ENCODE measurements around the gene HOOK2.

The HOOK2 gene

GRCh38 chr19:12793290-12794195, 18.2 kb upstream of the HOOK2 start:
- peak overlapping the region; percentile 45 to 72 for H2BK12ac ChIP-seq (ENCODE audit: low read length in 2 of 2)
- no peaks in the 10 kb centered on the region for H3K27me3 ChIP-seq (ENCODE audit: control insufficient read depth in 1 of 2, insufficient read depth in 1 of 2, low read length in 2 of 2)
- H4K8ac ChIP-seq (ENCODE audit: low read length) = peak overlapping the region; percentile 67
- peak overlapping the region; percentile 97 for H2BK120ac ChIP-seq (ENCODE audit: low read depth, low read length)
- peak overlapping the region; percentile 83 for H3K27ac ChIP-seq (ENCODE audit: low read length, poor library complexity, severe bottlenecking)
- under 1% methylated on average over 68 of the region's 81 CpGs for WGBS
- peaks cover 35% of the 10 kb centered on the region for H3K4me1 ChIP-seq (ENCODE audit: control insufficient read depth, insufficient read depth, low read depth, low read length)
- H4K91ac ChIP-seq (ENCODE audit: low read length) = peak overlapping the region; percentile 96
- H3K4me3 ChIP-seq (ENCODE audit: insufficient read depth in 1 of 2, low read depth in 1 of 2, low read length in 2 of 2) = peak overlapping the region; percentile 67 to 99
- peak overlapping the region; percentile 99 for H3K9ac ChIP-seq (ENCODE audit: low read length)
- no peak overlapping the region for H2AK5ac ChIP-seq (ENCODE audit: low read length, severe bottlenecking)
- no peaks in the 10 kb centered on the region for H3K79me1 ChIP-seq (replicated peaks; ENCODE audit: low read length, poor library complexity, severe bottlenecking)
- H3K18ac ChIP-seq (ENCODE audit: low read depth in 1 of 2, low read length in 2 of 2) = peak overlapping the region; percentile 96 to 99
- peak; percentile 95 for DNase-seq
- no peak overlapping the region for H3K23ac ChIP-seq (ENCODE audit: low read length in 2 of 2)
- H2BK15ac ChIP-seq (ENCODE audit: low read depth, poor library complexity, severe bottlenecking) = peak overlapping the region; percentile 97
- peak overlapping the region; percentile 74 for H2BK5ac ChIP-seq (ENCODE audit: low read depth, low read length, poor library complexity, severe bottlenecking)
- no peak overlapping the region for H3K14ac ChIP-seq (ENCODE audit: low read length in 2 of 2)
- H3K9me3 ChIP-seq (ENCODE audit: control insufficient read depth, low read length) = no peaks in the 10 kb centered on the region
- peaks cover under 1 to 10% of the 10 kb centered on the region in 2 experiments for H3K36me3 ChIP-seq (ENCODE audit: control insufficient read depth in 1 of 2, insufficient read depth in 2 of 2, low read depth in 1 of 2, low read length in 2 of 2)
- peak overlapping the region; percentile 92 to 94 for H3K4ac ChIP-seq (ENCODE audit: low read depth in 1 of 2, low read length in 2 of 2)
- peak overlapping the region; percentile 95 for H3K4me2 ChIP-seq (ENCODE audit: low read length, poor library complexity, severe bottlenecking)
- no peak overlapping the region for H2AFZ ChIP-seq (ENCODE audit: low read depth, low read length)

DNA sequence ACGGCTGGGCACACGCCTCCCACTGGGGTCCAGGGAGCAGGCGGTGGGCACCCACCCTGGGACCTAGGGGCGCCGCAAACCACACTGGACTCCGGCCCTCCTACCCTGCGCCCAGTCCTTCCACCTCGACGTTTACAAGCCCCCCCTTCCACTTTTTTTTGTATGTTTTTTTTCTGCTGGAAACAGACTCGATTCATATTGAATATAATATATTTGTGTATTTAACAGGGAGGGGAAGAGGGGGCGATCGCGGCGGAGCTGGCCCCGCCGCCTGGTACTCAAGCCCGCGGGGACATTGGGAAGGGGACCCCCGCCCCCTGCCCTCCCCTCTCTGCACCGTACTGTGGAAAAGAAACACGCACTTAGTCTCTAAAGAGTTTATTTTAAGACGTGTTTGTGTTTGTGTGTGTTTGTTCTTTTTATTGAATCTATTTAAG, 17.5 kb upstream of the HOOK2 start:
- Histone ChIP-seq H3K36me3 (ENCODE audit: control insufficient read depth in 1 of 2, insufficient read depth in 2 of 2, low read depth in 1 of 2, low read length in 2 of 2) (peaks cover 0 to 10% of the 10 kb centered on the region in 2 experiments), H2AFZ (ENCODE audit: low read depth, low read length) (no peak overlapping the region), H3K23ac (ENCODE audit: low read length in 2 of 2) (peak overlapping the region in 1 of 2 experiments; percentile 98), H2AK5ac (ENCODE audit: low read length, severe bottlenecking) (peak overlapping the region; percentile 26), H3K18ac (ENCODE audit: low read depth in 1 of 2, low read length in 2 of 2) (peak overlapping the region; percentile 97 to 99), H3K9me3 (ENCODE audit: control insufficient read depth, low read length) (no peaks in the 10 kb centered on the region), H3K9ac (ENCODE audit: low read length) (peak overlapping the region; percentile 99), H3K4me2 (ENCODE audit: low read length, poor library complexity, severe bottlenecking) (peak overlapping the region; percentile 95), H3K27ac (ENCODE audit: low read length, poor library complexity, severe bottlenecking) (peak overlapping the region; percentile 83), H2BK12ac (ENCODE audit: low read length in 2 of 2) (peak overlapping the region in 1 of 2 experiments; percentile 45), H3K4ac (ENCODE audit: low read depth in 1 of 2, low read length in 2 of 2) (peak overlapping the region in 1 of 2 experiments; percentile 75), H4K91ac (ENCODE audit: low read length) (peak overlapping the region; percentile 30), H2BK120ac (ENCODE audit: low read depth, low read length) (peak overlapping the region; percentile 8), H4K8ac (ENCODE audit: low read length) (peak overlapping the region; percentile 16), H3K79me1 (replicated peaks; ENCODE audit: low read length, poor library complexity, severe bottlenecking) (no peaks in the 10 kb centered on the region), H3K14ac (ENCODE audit: low read length in 2 of 2) (peak overlapping the region; percentile 9 to 100), H2BK5ac (ENCODE audit: low read depth, low read length, poor library complexity, severe bottlenecking) (peak overlapping the region; percentile 93), H2BK15ac (ENCODE audit: low read depth, poor library complexity, severe bottlenecking) (no peak overlapping the region), H3K4me1 (ENCODE audit: control insufficient read depth, insufficient read depth, low read depth, low read length) (peaks cover 38% of the 10 kb centered on the region), H3K27me3 (ENCODE audit: control insufficient read depth in 1 of 2, insufficient read depth in 1 of 2, low read length in 2 of 2) (no peaks in the 10 kb centered on the region), H3K4me3 (ENCODE audit: insufficient read depth in 1 of 2, low read depth in 1 of 2, low read length in 2 of 2) (peak overlapping the region; percentile 86 to 99)
- no peak for DNase-seq
- 0% methylated on average over 11 of the region's 22 CpGs for WGBS

DNA sequence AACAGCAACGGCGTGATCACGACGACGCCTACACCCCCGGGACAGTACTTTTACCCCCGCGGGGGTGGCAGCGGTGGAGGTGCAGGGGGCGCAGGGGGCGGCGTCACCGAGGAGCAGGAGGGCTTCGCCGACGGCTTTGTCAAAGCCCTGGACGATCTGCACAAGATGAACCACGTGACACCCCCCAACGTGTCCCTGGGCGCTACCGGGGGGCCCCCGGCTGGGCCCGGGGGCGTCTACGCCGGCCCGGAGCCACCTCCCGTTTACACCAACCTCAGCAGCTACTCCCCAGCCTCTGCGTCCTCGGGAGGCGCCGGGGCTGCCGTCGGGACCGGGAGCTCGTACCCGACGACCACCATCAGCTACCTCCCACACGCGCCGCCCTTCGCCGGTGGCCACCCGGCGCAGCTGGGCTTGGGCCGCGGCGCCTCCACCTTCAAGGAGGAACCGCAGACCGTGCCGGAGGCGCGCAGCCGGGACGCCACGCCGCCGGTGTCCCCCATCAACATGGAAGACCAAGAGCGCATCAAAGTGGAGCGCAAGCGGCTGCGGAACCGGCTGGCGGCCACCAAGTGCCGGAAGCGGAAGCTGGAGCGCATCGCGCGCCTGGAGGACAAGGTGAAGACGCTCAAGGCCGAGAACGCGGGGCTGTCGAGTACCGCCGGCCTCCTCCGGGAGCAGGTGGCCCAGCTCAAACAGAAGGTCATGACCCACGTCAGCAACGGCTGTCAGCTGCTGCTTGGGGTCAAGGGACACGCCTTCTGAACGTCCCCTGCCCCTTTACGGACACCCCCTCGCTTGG, 16.9 kb upstream of the HOOK2 start:
- Histone ChIP-seq H3K9ac (ENCODE audit: low read length) (peak overlapping the region; percentile 99), H3K23ac (ENCODE audit: low read length in 2 of 2) (peak overlapping the region; percentile 82 to 98), H3K4me1 (ENCODE audit: control insufficient read depth, insufficient read depth, low read depth, low read length) (peaks cover 38% of the 10 kb centered on the region), H2BK5ac (ENCODE audit: low read depth, low read length, poor library complexity, severe bottlenecking) (peak overlapping the region; percentile 93), H2BK12ac (ENCODE audit: low read length in 2 of 2) (peak overlapping the region in 1 of 2 experiments; percentile 90), H2BK15ac (ENCODE audit: low read depth, poor library complexity, severe bottlenecking) (peak overlapping the region; percentile 87), H4K8ac (ENCODE audit: low read length) (peak overlapping the region; percentile 33), H3K4me2 (ENCODE audit: low read length, poor library complexity, severe bottlenecking) (peak overlapping the region; percentile 95), H3K27me3 (ENCODE audit: control insufficient read depth in 1 of 2, insufficient read depth in 1 of 2, low read length in 2 of 2) (no peaks in the 10 kb centered on the region), H3K9me3 (ENCODE audit: control insufficient read depth, low read length) (no peaks in the 10 kb centered on the region), H2AK5ac (ENCODE audit: low read length, severe bottlenecking) (peak overlapping the region; percentile 26), H2AFZ (ENCODE audit: low read depth, low read length) (no peak overlapping the region), H3K4me3 (ENCODE audit: insufficient read depth in 1 of 2, low read depth in 1 of 2, low read length in 2 of 2) (peak overlapping the region; percentile 86 to 99), H3K18ac (ENCODE audit: low read depth in 1 of 2, low read length in 2 of 2) (peak overlapping the region; percentile 97 to 99), H3K14ac (ENCODE audit: low read length in 2 of 2) (peak overlapping the region in 1 of 2 experiments; percentile 100), H3K27ac (ENCODE audit: low read length, poor library complexity, severe bottlenecking) (peak overlapping the region; percentile 85), H3K4ac (ENCODE audit: low read depth in 1 of 2, low read length in 2 of 2) (peak overlapping the region; percentile 84 to 89), H2BK120ac (ENCODE audit: low read depth, low read length) (no peak overlapping the region), H3K79me1 (replicated peaks; ENCODE audit: low read length, poor library complexity, severe bottlenecking) (no peaks in the 10 kb centered on the region), H4K91ac (ENCODE audit: low read length) (peak overlapping the region; percentile 67), H3K36me3 (ENCODE audit: control insufficient read depth in 1 of 2, insufficient read depth in 2 of 2, low read depth in 1 of 2, low read length in 2 of 2) (peaks cover 0 to 8% of the 10 kb centered on the region in 2 experiments)
- DNase-seq = peak; percentile 55
- WGBS = under 1% methylated on average over 53 of the region's 84 CpGs

Measured in mesenchymal stem cell (in vitro differentiated cells and primary cell).